IMR-90 (cell line): ENCODE data around the gene SYP. TPM values are rescaled to one million over a fixed set of nuclear protein-coding genes. Genes with fewer than 3 reads are reported as not detected.

Experiments used
- ATAC-seq: fragments of 200-7000 bp; cut with Tn5 transposase; 2 replicates; pipeline ENCODE4 v1.9.1; 2020; ENCODE audit warnings: low read depth, mild to moderate bottlenecking, moderate library complexity
- BruUV-seq: library from RNA; stranded (reverse); fragments of 400-500 nt; replicated peaks from 2 replicates; lab custom pipeline; 2021; lab: Mats Ljungman, UMichigan
- CTCF ChIA-PET: fragments of 300-600 bp; formaldehyde crosslinking; extraction: SDS; loops from one replicate; lab custom pipeline; 2021; ENCODE audit warnings: antibody characterized with exemption; lab: Yijun Ruan, JAX
- POLR2A ChIA-PET: fragments of 300-600 bp; sonication (Branson Sonifier 250); formaldehyde crosslinking; loops from one replicate; lab custom pipeline; 2022; ENCODE audit warnings: antibody characterized with exemption; ENCODE audit not compliant: unreplicated experiment; lab: Charles Lee
- DNase-seq: peaks from one replicate; pipeline ENCODE4 v3.0.0; 2013
- H2AFZ ChIP-seq: replicated peaks from 2 replicates; pipeline ENCODE3; 2013; ENCODE audit warnings: low read length, mild to moderate bottlenecking; ENCODE audit not compliant: poor library complexity
- H2AK5ac ChIP-seq: 2 replicates; pipeline ENCODE4 v1.6.1; 2013; ENCODE audit warnings: low read depth, low read length, inconsistent platforms
- H2AK9ac ChIP-seq: replicated peaks from 2 replicates; pipeline ENCODE3; 2013; ENCODE audit warnings: mild to moderate bottlenecking, low read depth, low read length, moderate library complexity; ENCODE audit not compliant: poor library complexity
- H2BK120ac ChIP-seq: 2 replicates; pipeline ENCODE4 v1.6.1; 2013; ENCODE audit warnings: low read depth, low read length, inconsistent platforms
- H2BK15ac ChIP-seq: 3 replicates; pipeline ENCODE4 v1.6.1; 2013; ENCODE audit warnings: low read depth, low read length, inconsistent platforms
- H2BK20ac ChIP-seq: 2 replicates; pipeline ENCODE4 v1.6.1; 2013; ENCODE audit warnings: low read depth, mild to moderate bottlenecking, inconsistent platforms, low read length, moderate library complexity
- H2BK5ac ChIP-seq: 2 replicates; pipeline ENCODE4 v1.6.1; 2013; ENCODE audit warnings: mild to moderate bottlenecking, low read depth, low read length, inconsistent platforms; ENCODE audit not compliant: poor library complexity, severe bottlenecking
- H3K14ac ChIP-seq: replicated peaks from 2 replicates; pipeline ENCODE4 v1.6.1; 2013; ENCODE audit warnings: low read depth, low read length, inconsistent platforms
- H3K18ac ChIP-seq: 2 replicates; pipeline ENCODE4 v1.6.1; 2013; ENCODE audit warnings: low read depth, low read length, control low read depth
- H3K23ac ChIP-seq: 2 replicates; pipeline ENCODE4 v1.6.1; 2013; ENCODE audit warnings: low read depth, low read length, inconsistent platforms
- H3K27ac ChIP-seq: 2 replicates; pipeline ENCODE4 v1.5.1; 2013; ENCODE audit warnings: mild to moderate bottlenecking, control low read depth, low read length; ENCODE audit not compliant: insufficient read depth
- H3K27me3 ChIP-seq: 2 replicates; pipeline ENCODE4 v1.6.1; 2013; ENCODE audit warnings: low read length; ENCODE audit not compliant: control insufficient read depth, insufficient read depth
- H3K36me3 ChIP-seq: 2 replicates; pipeline ENCODE4 v1.6.1; 2013; ENCODE audit warnings: low read length, mixed read lengths; ENCODE audit not compliant: control insufficient read depth, insufficient read depth
- H3K4ac ChIP-seq: 2 replicates; pipeline ENCODE4 v1.6.1; 2013; ENCODE audit warnings: low read depth, low read length, inconsistent platforms
- H3K4me1 ChIP-seq: 2 replicates; pipeline ENCODE4 v1.6.1; 2013; ENCODE audit warnings: low read length, mixed read lengths; ENCODE audit not compliant: control insufficient read depth, insufficient read depth
- H3K4me2 ChIP-seq: 2 replicates; pipeline ENCODE4 v1.6.1; 2013; ENCODE audit warnings: low read depth, mild to moderate bottlenecking, control low read depth, low read length, moderate library complexity
- H3K4me3 ChIP-seq: 2 replicates; pipeline ENCODE4 v1.5.1; 2013; ENCODE audit warnings: low read depth, mild to moderate bottlenecking, control low read depth, low read length, moderate library complexity; ENCODE audit not compliant: insufficient read depth
- H3K56ac ChIP-seq: 2 replicates; pipeline ENCODE4 v1.6.1; 2013; ENCODE audit warnings: low read length, inconsistent platforms; ENCODE audit not compliant: insufficient read depth; ENCODE audit errors: extremely low read depth
- H3K79me1 ChIP-seq, 2 experiments: 2 replicates each; pipeline ENCODE4 v1.6.1; 2013; ENCODE audit warnings: low read length in 2 of 2, inconsistent platforms in 1 of 2, low read depth in 1 of 2
- H3K9ac ChIP-seq: 2 replicates; pipeline ENCODE4 v1.6.1; 2013; ENCODE audit warnings: low read depth, low read length, control low read depth
- H3K9me1 ChIP-seq: 2 replicates; pipeline ENCODE4 v1.6.1; 2013; ENCODE audit warnings: low read length, inconsistent platforms; ENCODE audit not compliant: insufficient read depth
- H3K9me3 ChIP-seq: 2 replicates; pipeline ENCODE4 v1.6.1; 2013; ENCODE audit warnings: low read length; ENCODE audit not compliant: control insufficient read depth, insufficient read depth
- H4K20me1 ChIP-seq: 2 replicates; pipeline ENCODE4 v1.6.1; 2013; ENCODE audit warnings: low read length, inconsistent platforms; ENCODE audit not compliant: insufficient read depth
- H4K5ac ChIP-seq: 2 replicates; pipeline ENCODE4 v1.6.1; 2013; ENCODE audit warnings: mild to moderate bottlenecking, low read depth, low read length, control low read depth
- H4K8ac ChIP-seq, 2 experiments: 2 replicates each; pipeline ENCODE4 v1.6.1; 2013; ENCODE audit warnings: low read depth in 2 of 2, low read length in 2 of 2, control low read depth in 1 of 2, inconsistent platforms in 1 of 2
- H4K91ac ChIP-seq: 2 replicates; pipeline ENCODE4 v1.6.1; 2013; ENCODE audit warnings: low read depth, low read length, inconsistent platforms; ENCODE audit not compliant: insufficient read depth
- BHLHE40 ChIP-seq: fragments of 150-350 bp; IDR thresholded peaks from 2 replicates; pipeline ENCODE4 v1.6.1; 2016; ENCODE audit warnings: mild to moderate bottlenecking, low read depth, low read length
- CEBPB ChIP-seq: IDR thresholded peaks from 2 replicates; pipeline ENCODE4 v1.6.1; 2012; ENCODE audit warnings: low read depth, low read length, improper control_type of control experiment
- CHD1 ChIP-seq: IDR thresholded peaks from 2 replicates; pipeline ENCODE4 v1.6.1; 2012; ENCODE audit warnings: low read depth, low read length, improper control_type of control experiment
- FOS ChIP-seq: fragments of 150-350 bp; IDR thresholded peaks from 2 replicates; pipeline ENCODE4 v1.6.1; 2016; ENCODE audit warnings: low read depth, low read length
- MAZ ChIP-seq: IDR thresholded peaks from 2 replicates; pipeline ENCODE4 v1.6.1; 2012; ENCODE audit warnings: low read depth, mild to moderate bottlenecking, low read length, improper control_type of control experiment, moderate library complexity, borderline replicate concordance
- MXI1 ChIP-seq: IDR thresholded peaks from 2 replicates; pipeline ENCODE4 v1.6.1; 2012; ENCODE audit warnings: low read depth, mild to moderate bottlenecking, low read length, moderate library complexity, borderline replicate concordance
- NFE2L2 ChIP-seq: fragments of 150-350 bp; IDR thresholded peaks from 2 replicates; pipeline ENCODE4 v1.6.1; 2016; ENCODE audit warnings: low read depth, mild to moderate bottlenecking, low read length
- POLR2A ChIP-seq: IDR thresholded peaks from 2 replicates; pipeline ENCODE4 v1.6.1; 2012; ENCODE audit warnings: mild to moderate bottlenecking, low read depth, low read length
- RAD21 ChIP-seq: IDR thresholded peaks from 2 replicates; pipeline ENCODE4 v1.6.1; 2012; ENCODE audit warnings: low read length, improper control_type of control experiment
- RCOR1 ChIP-seq: IDR thresholded peaks from 2 replicates; pipeline ENCODE4 v1.6.1; 2012; ENCODE audit warnings: mild to moderate bottlenecking, low read length, improper control_type of control experiment; ENCODE audit not compliant: insufficient replicate concordance
- RFX5 ChIP-seq: IDR thresholded peaks from 2 replicates; pipeline ENCODE4 v1.8.0; 2012; ENCODE audit warnings: low read depth, mild to moderate bottlenecking, low read length, moderate library complexity
- SMC3 ChIP-seq: fragments of 150-350 bp; IDR thresholded peaks from 2 replicates; pipeline ENCODE4 v1.6.1; 2016; ENCODE audit warnings: low read depth, mild to moderate bottlenecking, antibody characterized with exemption, low read length, moderate library complexity
- USF2 ChIP-seq: fragments of 150-350 bp; IDR thresholded peaks from 2 replicates; pipeline ENCODE4 v1.6.1; 2017; ENCODE audit warnings: mild to moderate bottlenecking, antibody characterized with exemption, low read length, low read depth
- WGBS, 2 experiments: methylation state at CpG; one replicate each; pipeline versions ENCODE4 v1.1.5 to v1.1.7; 2013; ENCODE audit warnings: missing lambda C conversion rate in 2 of 2; ENCODE audit not compliant: insufficient read length in 1 of 2; ENCODE audit errors: extremely low coverage in 2 of 2; 5-methylcytosine and 5-hydroxymethylcytosine counted together
- dilution Hi-C: fragments of 300-500 bp; cut with HindIII; formaldehyde crosslinking; loops from one replicate; pipeline ENCODE4 v1.14.3; 2018; ENCODE audit warnings: low sequenced_read_pairs; ENCODE audit not compliant: unreplicated experiment
- in situ Hi-C: fragments of 300-500 bp; cut with MboI; formaldehyde crosslinking; loops from 3 replicates; pipeline ENCODE4 v1.14.3; 2019; ENCODE audit warnings: low sequenced_read_pairs, inconsistent platforms, mixed read lengths
- intact Hi-C: fragments of 100-400 bp; cut with micrococcal nuclease; formaldehyde crosslinking; loops from 2 replicates; pipeline ENCODE4 v1.10.0; 2022
- polyA plus RNA-seq, 3 experiments: library from polyadenylated mRNA; depleted of rRNA; stranded (reverse); fragments of >200 nt; gene quantifications; 2 replicates each; pipeline ENCODE4 v1.2.3, GENCODE V29; 2012; ENCODE audit warnings: low replicate concordance in 1 of 3
- total RNA-seq: library from RNA; depleted of rRNA; stranded (reverse); fragments of >200 nt; gene quantifications from 2 replicates; pipeline ENCODE4 v1.2.3, GENCODE V29; 2012

The SYP gene
- total and polyA plus RNA-seq, 2 of the 4 experiments (the other 2 are of a cell fraction): under 0.01 to 0.05 TPM

- 75% methylated on average over 4 of the region's 7 CpGs; no CpG with 5 or more reads in 1 of the 2 experiments for WGBS, 2 experiments
- Histone ChIP-seq H2BK20ac (no peak overlapping the region), H4K20me1 (no peaks in the 10 kb centered on the region), H3K23ac (no peak overlapping the region), H3K27me3 (no peaks in the 10 kb centered on the region; the same call in 1 of the 2 replicates), H2AK9ac (no peak overlapping the region), H4K91ac (no peak overlapping the region), H2AK5ac (no peak overlapping the region), H3K18ac (no peak overlapping the region), H3K14ac (no peak overlapping the region), H3K4me3 (no peak overlapping the region), H3K4me1 (no peaks in the 10 kb centered on the region), H2BK120ac (no peak overlapping the region), H3K9ac (no peak overlapping the region), H4K8ac (no peak overlapping the region), H2BK15ac (no peak overlapping the region), H3K4ac (no peak overlapping the region), H3K36me3 (peaks cover 7% of the 10 kb centered on the region; the same call in 1 of the 2 replicates), H2BK5ac (no peak overlapping the region), H3K9me1 (no peaks in the 10 kb centered on the region), H4K5ac (no peak overlapping the region), H2AFZ (no peak overlapping the region), H3K56ac (no peak overlapping the region), H3K27ac (no peak overlapping the region), H3K79me1 (peaks cover 0 to 3% of the 10 kb centered on the region in 2 experiments; a peak in 1 of 4 replicates), H3K4me2 (no peak overlapping the region), H3K9me3 (no peaks in the 10 kb centered on the region)
- BruUV-seq: no TSS peak
- intact Hi-C loops (no loop called here), dilution Hi-C loops (no loop called here), in situ Hi-C loops (no loop called here)
- DNase-seq: no peak
- ChIA-PET CTCF (no interaction called here), POLR2A (no interaction called here)
- ATAC-seq: no peak
- TF ChIP-seq RFX5 (no peak), POLR2A (no peak), CHD1 (no peak), BHLHE40 (no peak), MXI1 (no peak), RCOR1 (no peak), NFE2L2 (no peak), FOS (no peak), CEBPB (no peak), RAD21 (no peak), USF2 (no peak), MAZ (no peak), SMC3 (no peak)
Measured at GRCh38 chrX:49238735-49239134, 38.7 kb upstream of the SYP start.
